ENCODE measurements around the gene SPRED2. TPM values are rescaled to one million over a fixed set of nuclear protein-coding genes. Genes with fewer than 3 reads are reported as not detected.

The SPRED2 gene
- total RNA-seq, 4 donors from 2014 or later, result 15.6 to 63.0 (median 44.8) TPM

GRCh38 chr2:65316072-65316471, 116.3 kb downstream of the SPRED2 start:
- H3K36me3 ChIP-seq, result no peaks in the 10 kb centered on the region

GRCh38 chr2:65314801-65315441, 117.5 kb downstream of the SPRED2 start:
- intact Hi-C loops (cut with DNase I; ENCODE audit: low total_unique reads), result no loop called here
- H3K27ac ChIP-seq, result no peak overlapping the region
- H3K9me3 ChIP-seq, result no peaks in the 10 kb centered on the region
- H3K4me3 ChIP-seq, result no peak overlapping the region
- H3K27me3 ChIP-seq, result no peaks in the 10 kb centered on the region
- TF ChIP-seq CTCF (IDR thresholded peaks at IDR 0.05) (no peak), POLR2A (IDR thresholded peaks at IDR 0.05) (no peak)
- no peaks in the 10 kb centered on the region for H3K4me1 ChIP-seq
- DNase-seq, result no peak
- no peaks in the 10 kb centered on the region for H3K36me3 ChIP-seq

More at GRCh38 chr2:65316072-65316471, 116.3 kb downstream of the SPRED2 start:
- H3K27ac ChIP-seq, result peak overlapping the region; percentile 31 to 60
- intact Hi-C loops (cut with DNase I; ENCODE audit: low total_unique reads), result no loop called here
- TF ChIP-seq POLR2A (IDR thresholded peaks at IDR 0.05) (no peak), CTCF (IDR thresholded peaks at IDR 0.05) (no peak)
- peak; percentile 61 to 73 for DNase-seq
- H3K4me1 ChIP-seq, result no peaks in the 10 kb centered on the region
- H3K27me3 ChIP-seq, result no peaks in the 10 kb centered on the region
- H3K9me3 ChIP-seq, result no peaks in the 10 kb centered on the region
- no peak overlapping the region for H3K4me3 ChIP-seq

- no peaks in the 10 kb centered on the region for H3K36me3 ChIP-seq
- no peak for TF ChIP-seq CTCF (IDR thresholded peaks at IDR 0.05)
- TF ChIP-seq POLR2A (IDR thresholded peaks at IDR 0.05), result no peak
Measured at GRCh38 chr2:65313954-65314256, 118.5 kb downstream of the SPRED2 start.

GRCh38 chr2:65313126-65313953, 119.1 kb downstream of the SPRED2 start:
- no peak for TF ChIP-seq CTCF (IDR thresholded peaks at IDR 0.05)
- Histone ChIP-seq H3K36me3 (no peaks in the 10 kb centered on the region), H3K4me1 (no peaks in the 10 kb centered on the region), H3K9me3 (no peaks in the 10 kb centered on the region), H3K27ac (no peak overlapping the region), H3K4me3 (no peak overlapping the region), H3K27me3 (no peaks in the 10 kb centered on the region)
- intact Hi-C loops (cut with DNase I; ENCODE audit: low total_unique reads), result no loop called here
- no peak for DNase-seq

More at GRCh38 chr2:65313954-65314256, 118.5 kb downstream of the SPRED2 start:
- DNase-seq, result no peak
- no peaks in the 10 kb centered on the region for H3K27me3 ChIP-seq
- no peak overlapping the region for H3K27ac ChIP-seq
- intact Hi-C loops (cut with DNase I; ENCODE audit: low total_unique reads), result no loop called here
- H3K4me3 ChIP-seq, result no peak overlapping the region
- H3K4me1 ChIP-seq, result no peaks in the 10 kb centered on the region
- no peaks in the 10 kb centered on the region for H3K9me3 ChIP-seq

- Histone ChIP-seq H3K27ac (peak overlapping the region; percentile 53 to 61), H3K27me3 (no peaks in the 10 kb centered on the region), H3K4me3 (no peak overlapping the region), H3K9me3 (no peaks in the 10 kb centered on the region), H3K36me3 (no peaks in the 10 kb centered on the region), H3K4me1 (no peaks in the 10 kb centered on the region)
- TF ChIP-seq CTCF (IDR thresholded peaks at IDR 0.05) (no peak), POLR2A (IDR thresholded peaks at IDR 0.05) (no peak)
- intact Hi-C loops (cut with DNase I; ENCODE audit: low total_unique reads), result no loop called here
- DNase-seq, result no peak
Measured at GRCh38 chr2:65311596-65311995, 120.8 kb downstream of the SPRED2 start.

All from uterus (tissue), 4 donors.